ENCODE data around the gene MRPL24. TPM values are rescaled to one million over a fixed set of nuclear protein-coding genes. Genes with fewer than 3 reads are reported as not detected.
"Not testable (repeated sequence)": the region's sequence is repeated elsewhere in the genome, so short reads cannot be mapped to it uniquely, and the experiment has no call there.

The MRPL24 gene
- total and polyA plus RNA-seq, 12 donors: 70.3 to 250 (median 88.1) TPM

GRCh38 chr1:156760796-156761104 lies 19.9 kb upstream of the MRPL24 start:
- H3K27ac ChIP-seq: no peak overlapping the region
- no peaks in the 10 kb centered on the region for H3K9me3 ChIP-seq
- TF ChIP-seq CTCF (IDR thresholded peaks at IDR 0.05): no peak
- no peak for ATAC-seq
- 76% methylated on average over 4 of the region's 4 CpGs for WGBS, 2 donors
- DNase-seq: no peak
- no peaks in the 10 kb centered on the region for H3K27me3 ChIP-seq
- intact Hi-C loops (cut with DNase I): no loop called here
- H3K4me3 ChIP-seq: no peak overlapping the region
- H3K4me1 ChIP-seq: peaks cover 0 to 7% (median 1%) of the 10 kb centered on the region in 9 donors
- no peaks in the 10 kb centered on the region for H3K36me3 ChIP-seq

GRCh38 chr1:156760092-156760795 lies 19.4 kb upstream of the MRPL24 start:
- no peak for DNase-seq
- no peak overlapping the region for H3K27ac ChIP-seq
- WGBS, 2 donors: 66 to 68% methylated on average over 6 of the region's 6 CpGs

GRCh38 chr1:156757572-156758253 lies 16.8 kb upstream of the MRPL24 start:
- DNase-seq, H3K4me3 ChIP-seq, ATAC-seq, H3K9me3 ChIP-seq, H3K27ac ChIP-seq, H3K36me3 ChIP-seq, H3K27me3 ChIP-seq: not testable (repeated sequence)
- peaks cover 3 to 26% (median 12%) of the 10 kb centered on the region in 9 donors for H3K4me1 ChIP-seq
- intact Hi-C loops (cut with DNase I): loop anchor here in 1 of 10 donors (2.0 kb wide), 1 partner anchor 77 kb away; no protein-coding TSS in a partner anchor
- 89 to 97% methylated on average over 10 of the region's 10 CpGs for WGBS, 2 donors

More at GRCh38 chr1:156760092-156760795, 19.4 kb upstream of the MRPL24 start:
- H3K36me3 ChIP-seq: no peaks in the 10 kb centered on the region
- no peak for TF ChIP-seq CTCF (IDR thresholded peaks at IDR 0.05)
- intact Hi-C loops (cut with DNase I): no loop called here
- peaks cover 0 to 12% (median 5%) of the 10 kb centered on the region in 9 donors for H3K4me1 ChIP-seq
- no peak overlapping the region for H3K4me3 ChIP-seq
- no peaks in the 10 kb centered on the region for H3K9me3 ChIP-seq
- ATAC-seq: no peak
- no peaks in the 10 kb centered on the region for H3K27me3 ChIP-seq

GRCh38 chr1:156756355-156756754 lies 15.5 kb upstream of the MRPL24 start:
- TF ChIP-seq CTCF (IDR thresholded peaks at IDR 0.05): no peak
- Histone ChIP-seq H3K4me3 (no peak overlapping the region), H3K9me3 (no peaks in the 10 kb centered on the region), H3K4me1 (peaks cover 4 to 32% (median 15%) of the 10 kb centered on the region in 9 donors), H3K27me3 (no peaks in the 10 kb centered on the region), H3K36me3 (peaks cover 0 to 3% (median 0%) of the 10 kb centered on the region in 9 donors), H3K27ac (peak overlapping the region in 1 of 10 donors; percentile 57)
- no peak for DNase-seq
- no peak for ATAC-seq
- intact Hi-C loops (cut with DNase I): no loop called here
- 98 to 100% methylated on average over 1 of the region's 1 CpG for WGBS, 2 donors

- Histone ChIP-seq H3K4me1 (peaks cover 4 to 32% (median 17%) of the 10 kb centered on the region in 9 donors), H3K27me3 (no peaks in the 10 kb centered on the region), H3K27ac (peak overlapping the region in 4 of 10 donors; percentile 0 to 57 (median 24)), H3K4me3 (no peak overlapping the region), H3K9me3 (no peaks in the 10 kb centered on the region), H3K36me3 (peaks cover 0 to 3% (median 0%) of the 10 kb centered on the region in 9 donors)
- DNase-seq: no peak
- 45 to 51% methylated on average over 5 of the region's 5 CpGs for WGBS, 2 donors
- no peak for TF ChIP-seq CTCF (IDR thresholded peaks at IDR 0.05)
- intact Hi-C loops (cut with DNase I): no loop called here
- no peak for ATAC-seq
These were observed 14.7 kb upstream of the MRPL24 start for GRCh38 chr1:156755527-156755950.

Data from heart right ventricle (tissue), 16 donors.